OCI-LY1 (cell line): ENCODE data around the gene QRFP.

Source experiments
- H2AFZ ChIP-seq: fragments of 200-600 bp; sonication (generic), shearing (Covaris generic); 2 replicates; pipeline ENCODE4 v1.6.0; 2014; ENCODE audit warnings: antibody characterized with exemption, mild to moderate bottlenecking, low read length
- H3F3A ChIP-seq: fragments of 200-600 bp; sonication (generic), shearing (Covaris generic); 2 replicates; pipeline ENCODE4 v1.6.0; 2014; ENCODE audit warnings: mild to moderate bottlenecking, antibody characterized with exemption, low read length, moderate library complexity; ENCODE audit not compliant: insufficient read depth
- H3K27ac ChIP-seq: fragments of 200-600 bp; sonication (generic); 2 replicates; pipeline ENCODE4 v1.5.1; 2014; ENCODE audit warnings: low read length, mixed run types, mild to moderate bottlenecking, low read depth; ENCODE audit not compliant: poor library complexity, severe bottlenecking
- H3K27me3 ChIP-seq: fragments of 200-600 bp; sonication (generic); 2 replicates; pipeline ENCODE4 v1.6.0; 2014; ENCODE audit warnings: antibody characterized with exemption, mild to moderate bottlenecking, low read length, moderate library complexity; ENCODE audit not compliant: insufficient read depth
- H3K36me3 ChIP-seq: fragments of 200-600 bp; sonication (generic); 2 replicates; pipeline ENCODE4 v1.6.1; 2014; ENCODE audit warnings: mild to moderate bottlenecking, antibody characterized with exemption, low read length, moderate library complexity, mixed read lengths; ENCODE audit not compliant: insufficient read depth
- H3K4me1 ChIP-seq: fragments of 200-600 bp; sonication (generic); 2 replicates; pipeline ENCODE4 v1.5.1; 2014; ENCODE audit warnings: mild to moderate bottlenecking, low read length, moderate library complexity; ENCODE audit not compliant: insufficient read depth, severe bottlenecking
- H3K4me2 ChIP-seq: fragments of 200-600 bp; sonication (generic), shearing (Covaris generic); 2 replicates; pipeline ENCODE4 v1.6.1; 2014; ENCODE audit warnings: low read length
- H3K4me3 ChIP-seq: fragments of 200-600 bp; sonication (generic); 2 replicates; pipeline ENCODE4 v1.5.1; 2014; ENCODE audit warnings: low read length, low read depth, mild to moderate bottlenecking, mixed read lengths; ENCODE audit not compliant: poor library complexity, severe bottlenecking
- H3K79me2 ChIP-seq: fragments of 200-600 bp; shearing (Covaris generic); 2 replicates; pipeline ENCODE4 v1.6.1; 2016; ENCODE audit warnings: mixed run types, low read length, mixed read lengths; ENCODE audit not compliant: insufficient read depth
- H3K9ac ChIP-seq: fragments of 200-600 bp; sonication (generic), shearing (Covaris generic); 2 replicates; pipeline ENCODE4 v1.6.1; 2014; ENCODE audit warnings: mild to moderate bottlenecking, low read length, mixed read lengths
- H3K9me2 ChIP-seq: fragments of 200-600 bp; sonication (generic), shearing (Covaris generic); 2 replicates; pipeline ENCODE4 v1.6.1; 2014; ENCODE audit warnings: low read depth, mild to moderate bottlenecking, low read length, mixed read lengths
- H3K9me3 ChIP-seq: fragments of 200-600 bp; shearing (Covaris generic); 2 replicates; pipeline ENCODE4 v1.6.1; 2014; ENCODE audit warnings: low read length, mixed read lengths
- H4K20me1 ChIP-seq: fragments of 200-600 bp; sonication (generic), shearing (Covaris generic); 2 replicates; pipeline ENCODE4 v1.6.0; 2016; ENCODE audit warnings: mild to moderate bottlenecking, low read length; ENCODE audit not compliant: insufficient read depth
- EZH2 ChIP-seq: fragments of 200-600 bp; sonication (generic), shearing (Covaris generic); IDR thresholded peaks from 2 replicates; pipeline ENCODE4 v1.8.0; 2017; ENCODE audit warnings: borderline replicate concordance, mixed run types, mild to moderate bottlenecking, antibody characterized with exemption, low read length, moderate library complexity, mixed read lengths
- TF ChIP-seq, protein P1 (sequence below): fragments of 200-600 bp; sonication (generic), shearing (Covaris generic); IDR thresholded peaks from 2 replicates; pipeline ENCODE4 v1.5.1; 2017; ENCODE audit warnings: mild to moderate bottlenecking, antibody characterized with exemption, low read length, moderate library complexity, mixed read lengths

QRFP gene

DNA sequence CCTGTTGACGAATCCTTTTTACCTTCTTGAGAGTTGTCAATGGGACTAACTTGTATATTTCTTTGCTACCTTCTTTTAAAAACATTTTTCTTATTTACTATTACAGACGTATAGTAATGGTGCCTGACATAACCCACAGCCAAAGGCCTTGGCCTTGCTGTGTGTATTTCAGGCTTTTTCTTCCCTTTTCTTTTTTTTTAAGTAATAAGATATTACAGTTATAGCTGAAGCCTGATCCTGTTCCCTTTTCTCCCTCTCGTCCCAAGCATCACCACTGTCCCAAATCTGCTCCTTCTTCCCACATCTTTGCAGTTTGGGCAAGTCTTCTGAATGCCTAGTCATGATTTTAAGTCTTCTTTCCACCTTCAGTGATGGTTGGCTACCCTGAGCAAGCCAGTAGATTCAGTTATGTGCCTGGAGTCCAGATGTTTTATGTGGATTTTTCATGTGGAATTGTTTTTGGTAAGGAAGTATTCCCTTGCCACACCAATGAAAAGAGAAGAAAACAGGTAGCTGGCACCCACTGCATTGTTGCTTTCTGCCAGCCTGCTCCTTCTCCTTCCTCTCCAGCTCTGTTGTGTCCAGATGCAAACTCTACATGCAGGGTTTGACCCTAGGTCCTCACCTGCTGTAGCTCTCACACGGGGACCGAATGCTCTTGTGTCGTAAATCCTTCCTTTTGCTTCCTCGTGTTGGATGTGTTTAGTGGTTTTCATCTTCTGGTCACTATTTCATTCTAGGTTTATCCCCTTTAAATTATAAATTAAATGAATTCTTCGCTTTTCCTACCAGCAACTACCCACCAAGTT is 35.0 kb downstream of the QRFP start:
- Histone ChIP-seq H3K27me3 (no peaks in the 10 kb centered on the region), H4K20me1 (no peaks in the 10 kb centered on the region), H3K4me2 (no peak overlapping the region), H2AFZ (no peak overlapping the region), H3K9me2 (no peaks in the 10 kb centered on the region), H3K4me3 (no peak overlapping the region), H3K4me1 (no peaks in the 10 kb centered on the region), H3K9ac (no peak overlapping the region), H3K9me3 (no peaks in the 10 kb centered on the region), H3F3A (no peaks in the 10 kb centered on the region), H3K27ac (no peak overlapping the region), H3K36me3 (no peaks in the 10 kb centered on the region), H3K79me2 (no peaks in the 10 kb centered on the region)
- TF ChIP-seq, protein P1, sequence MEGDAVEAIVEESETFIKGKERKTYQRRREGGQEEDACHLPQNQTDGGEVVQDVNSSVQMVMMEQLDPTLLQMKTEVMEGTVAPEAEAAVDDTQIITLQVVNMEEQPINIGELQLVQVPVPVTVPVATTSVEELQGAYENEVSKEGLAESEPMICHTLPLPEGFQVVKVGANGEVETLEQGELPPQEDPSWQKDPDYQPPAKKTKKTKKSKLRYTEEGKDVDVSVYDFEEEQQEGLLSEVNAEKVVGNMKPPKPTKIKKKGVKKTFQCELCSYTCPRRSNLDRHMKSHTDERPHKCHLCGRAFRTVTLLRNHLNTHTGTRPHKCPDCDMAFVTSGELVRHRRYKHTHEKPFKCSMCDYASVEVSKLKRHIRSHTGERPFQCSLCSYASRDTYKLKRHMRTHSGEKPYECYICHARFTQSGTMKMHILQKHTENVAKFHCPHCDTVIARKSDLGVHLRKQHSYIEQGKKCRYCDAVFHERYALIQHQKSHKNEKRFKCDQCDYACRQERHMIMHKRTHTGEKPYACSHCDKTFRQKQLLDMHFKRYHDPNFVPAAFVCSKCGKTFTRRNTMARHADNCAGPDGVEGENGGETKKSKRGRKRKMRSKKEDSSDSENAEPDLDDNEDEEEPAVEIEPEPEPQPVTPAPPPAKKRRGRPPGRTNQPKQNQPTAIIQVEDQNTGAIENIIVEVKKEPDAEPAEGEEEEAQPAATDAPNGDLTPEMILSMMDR: no peak
- no peak for TF ChIP-seq EZH2

DNA sequence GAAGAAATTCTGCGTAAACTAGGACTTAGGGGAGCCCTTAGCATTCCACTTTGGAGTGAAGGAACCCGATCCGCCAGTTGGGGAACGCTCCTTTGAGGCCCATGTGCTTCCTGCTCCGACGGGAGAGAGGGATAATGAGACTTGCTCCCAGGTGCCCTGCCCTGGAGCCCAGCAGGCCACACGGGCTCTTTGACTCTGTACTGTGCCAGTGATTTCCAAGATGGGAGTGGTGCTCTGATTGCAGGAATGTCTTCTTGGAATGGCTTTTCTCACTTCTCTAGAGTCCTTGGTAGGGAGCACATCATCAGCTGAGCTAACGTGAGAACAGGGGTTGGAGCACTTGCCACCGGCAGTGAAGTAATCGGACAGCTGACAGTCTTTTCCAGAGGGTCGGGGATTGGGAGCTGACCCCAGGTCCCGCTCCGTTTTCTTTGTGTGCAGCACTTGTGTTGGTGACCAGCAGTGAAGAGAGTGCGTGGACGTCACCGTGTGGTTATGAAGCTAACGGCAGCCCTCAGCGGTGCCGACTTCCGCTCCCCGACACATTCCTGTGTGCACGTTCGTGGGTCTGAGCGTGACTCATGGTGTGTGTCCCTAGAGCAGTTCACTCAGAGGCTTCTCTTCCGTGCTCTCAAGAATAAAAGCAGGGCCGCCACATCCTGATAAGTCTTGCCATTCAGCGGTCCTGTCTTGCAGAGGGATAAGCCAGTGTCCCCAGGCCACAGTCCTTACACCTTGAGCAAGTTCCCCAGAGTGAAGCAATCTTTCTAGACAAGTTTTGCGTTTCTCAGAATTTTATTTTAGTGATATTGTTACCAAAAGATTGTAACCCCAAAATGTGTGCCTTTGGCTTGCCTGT is 35.9 kb downstream of the QRFP start:
- no peak overlapping the region for H3K27ac ChIP-seq
- no peaks in the 10 kb centered on the region for H3K36me3 ChIP-seq
- no peaks in the 10 kb centered on the region for H3K9me3 ChIP-seq
- H3K9me2 ChIP-seq: no peaks in the 10 kb centered on the region
- H3K27me3 ChIP-seq: no peaks in the 10 kb centered on the region
- H3F3A ChIP-seq: no peaks in the 10 kb centered on the region
- no peaks in the 10 kb centered on the region for H3K4me1 ChIP-seq
- H2AFZ ChIP-seq: no peak overlapping the region
- no peak overlapping the region for H3K4me3 ChIP-seq
- no peaks in the 10 kb centered on the region for H3K79me2 ChIP-seq
- no peak overlapping the region for H3K9ac ChIP-seq
- no peak overlapping the region for H3K4me2 ChIP-seq
- no peak for TF ChIP-seq EZH2
- TF ChIP-seq, protein P1: no peak
- no peaks in the 10 kb centered on the region for H4K20me1 ChIP-seq

DNA sequence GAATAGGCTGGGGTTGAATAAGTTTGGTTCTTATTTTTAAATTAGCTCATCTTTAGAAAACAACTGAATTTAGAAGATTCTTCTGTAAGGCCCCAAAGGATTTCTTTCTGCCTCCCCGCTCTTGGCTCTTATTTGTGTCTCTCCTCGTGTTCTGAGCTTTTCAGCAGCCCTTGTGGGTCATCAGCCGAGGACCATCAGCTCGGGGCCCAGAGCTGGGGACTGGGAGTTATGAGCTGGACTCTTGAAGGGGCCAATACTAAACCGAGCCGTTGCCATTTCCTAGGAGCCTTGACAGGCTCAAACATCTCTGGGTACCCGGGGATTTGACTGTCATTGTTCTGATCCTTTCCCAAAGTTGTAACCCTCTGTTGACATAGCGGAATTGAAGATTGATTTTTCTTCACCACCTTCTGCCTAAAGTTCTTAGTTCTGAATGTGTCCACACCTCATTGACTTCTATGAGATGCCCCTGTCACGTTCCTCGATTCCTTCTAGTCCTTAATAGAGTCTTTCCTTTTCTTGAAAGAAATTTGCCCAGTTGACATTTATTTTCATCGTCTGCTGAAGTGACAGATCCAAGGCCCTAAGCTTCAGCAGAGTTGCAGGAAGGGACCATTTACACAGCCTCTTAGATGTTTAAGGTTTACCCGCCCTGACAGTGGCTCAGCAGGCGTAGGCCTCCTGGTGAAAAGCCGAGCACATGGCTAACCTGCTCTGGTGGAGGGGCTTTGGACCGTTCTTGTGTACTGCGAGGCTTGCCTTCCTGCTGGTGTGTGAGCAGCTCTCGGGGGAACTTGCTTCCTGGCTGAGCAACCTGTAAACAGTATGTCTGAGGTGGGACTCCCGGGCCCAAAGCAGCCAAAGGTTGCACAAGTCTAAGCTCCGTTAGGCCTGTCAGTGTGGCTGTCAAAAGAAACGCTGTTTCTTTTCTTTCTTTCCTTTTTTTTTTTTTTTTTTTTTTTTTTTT is 37.6 kb downstream of the QRFP start:
- no peak overlapping the region for H2AFZ ChIP-seq
- no peaks in the 10 kb centered on the region for H4K20me1 ChIP-seq
- no peaks in the 10 kb centered on the region for H3K27me3 ChIP-seq
- peaks cover 4% of the 10 kb centered on the region; the same call in 1 of the 2 replicates for H3K36me3 ChIP-seq
- H3K27ac ChIP-seq: no peak overlapping the region
- no peaks in the 10 kb centered on the region for H3K9me2 ChIP-seq
- H3K4me3 ChIP-seq: no peak overlapping the region
- no peaks in the 10 kb centered on the region for H3K9me3 ChIP-seq
- no peak overlapping the region for H3K9ac ChIP-seq
- no peaks in the 10 kb centered on the region for H3K79me2 ChIP-seq
- no peak overlapping the region for H3K4me2 ChIP-seq
- no peaks in the 10 kb centered on the region for H3F3A ChIP-seq
- no peaks in the 10 kb centered on the region for H3K4me1 ChIP-seq
- TF ChIP-seq EZH2: no peak
- TF ChIP-seq, protein P1: no peak
